Effector CD8-positive, alpha-beta T cell (primary cell): ENCODE results near the gene HCN1.

ENCODE experiments used
- DNase-seq: peaks from one replicate; lab custom pipeline; 2025; lab: John Stamatoyannopoulos, UW
- total RNA-seq, 4 experiments: gene quantifications; one replicate each; lab custom pipeline; 2026; lab: John Stamatoyannopoulos, UW

Gene HCN1
- 0 to 0.18 (median 0) reads per million in 4 experiments for total RNA-seq

DNA sequence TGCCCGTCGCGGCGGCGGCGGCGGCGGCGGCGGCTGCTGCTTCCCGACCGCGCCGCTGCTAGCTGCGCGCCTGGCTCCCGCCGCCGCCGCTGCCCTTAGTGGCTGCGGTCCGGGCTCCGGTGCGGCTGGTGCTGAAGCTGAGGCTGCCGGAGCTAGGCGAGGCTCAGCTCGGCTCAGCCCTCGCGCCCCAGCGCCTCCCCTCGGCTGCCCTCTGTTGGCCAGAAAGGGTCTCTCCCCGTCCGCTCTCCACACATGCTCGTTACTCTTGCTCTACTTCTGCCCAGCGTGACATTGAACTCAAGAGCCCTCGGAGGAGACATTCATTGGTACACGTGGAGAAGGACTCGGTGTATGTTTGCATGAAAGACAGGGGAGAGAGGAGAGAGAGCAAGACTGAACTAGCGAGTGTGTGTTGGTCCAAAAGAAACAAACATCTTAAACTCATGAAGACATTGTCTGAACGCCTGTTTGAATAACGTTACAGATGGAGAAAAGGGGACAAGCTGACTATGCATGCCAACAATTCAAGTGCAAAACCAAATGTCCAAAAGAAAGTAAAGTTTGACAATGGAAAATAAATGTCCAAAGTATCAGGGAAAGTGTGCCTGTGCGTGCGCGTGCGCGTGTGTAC lies at the start of gene HCN1:
HCN1 (minus strand) TSS at position 175 of the 631 bp plus-strand sequence.
- DNase-seq: no peak

DNA sequence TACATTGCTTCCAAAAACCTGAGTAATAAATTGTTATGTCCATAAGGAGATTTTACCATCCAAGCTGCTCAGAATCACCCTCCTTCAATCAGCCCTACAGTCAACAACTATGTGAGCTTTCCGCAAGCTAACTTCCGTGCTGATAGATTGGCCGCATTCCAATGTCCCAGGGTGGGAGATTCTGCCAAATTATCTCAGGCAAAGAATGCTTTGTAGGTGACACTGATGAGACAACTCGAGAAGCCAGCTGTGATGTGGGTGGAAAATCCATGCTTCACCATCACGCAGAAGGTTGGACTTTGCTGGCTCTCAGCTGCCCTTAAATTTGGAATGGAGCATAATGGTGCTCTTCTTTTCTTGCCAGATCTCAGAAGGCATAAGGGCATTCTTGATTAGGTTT lies 44.9 kb upstream of the HCN1 start:
- no peak for DNase-seq

DNA sequence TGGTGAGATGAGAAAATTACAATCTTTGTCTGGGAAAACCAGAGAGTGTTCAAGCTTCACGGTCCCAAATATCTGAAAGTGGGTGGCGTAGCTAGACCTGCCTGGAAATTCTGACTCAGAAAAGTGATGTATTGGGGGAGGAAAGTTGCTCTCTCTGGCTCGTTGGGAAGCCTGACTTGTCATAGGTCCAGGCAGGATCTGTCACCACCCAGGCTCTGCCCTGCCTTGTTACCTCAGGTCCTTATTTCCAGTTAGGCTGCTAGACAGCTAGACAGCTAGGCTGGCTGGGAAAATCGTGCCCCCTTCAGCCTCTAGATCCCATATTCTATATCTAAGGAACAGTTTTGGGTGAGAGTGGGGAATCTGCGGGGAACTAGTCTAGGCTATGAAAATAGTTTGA lies 41.0 kb upstream of the HCN1 start:
- DNase-seq: no peak

DNA sequence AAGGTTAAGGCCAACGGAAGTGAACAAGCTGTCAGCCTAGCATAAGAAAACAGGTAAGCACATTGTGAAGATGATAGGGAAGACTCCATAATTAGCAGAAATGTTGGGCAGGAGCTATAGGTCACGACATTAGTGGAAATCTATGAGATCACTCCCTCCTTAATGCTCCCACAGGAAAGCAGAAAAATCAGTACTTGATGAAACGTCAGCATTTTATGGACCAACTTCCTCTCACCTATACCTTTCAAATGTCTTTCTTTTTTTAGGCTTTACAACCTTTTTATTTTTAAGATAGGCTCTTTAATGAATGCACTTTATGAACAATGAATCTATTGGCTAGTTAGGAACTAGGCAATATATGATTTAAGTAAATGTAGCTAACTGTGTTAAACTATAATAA lies 29.4 kb upstream of the HCN1 start:
- no peak for DNase-seq

DNA sequence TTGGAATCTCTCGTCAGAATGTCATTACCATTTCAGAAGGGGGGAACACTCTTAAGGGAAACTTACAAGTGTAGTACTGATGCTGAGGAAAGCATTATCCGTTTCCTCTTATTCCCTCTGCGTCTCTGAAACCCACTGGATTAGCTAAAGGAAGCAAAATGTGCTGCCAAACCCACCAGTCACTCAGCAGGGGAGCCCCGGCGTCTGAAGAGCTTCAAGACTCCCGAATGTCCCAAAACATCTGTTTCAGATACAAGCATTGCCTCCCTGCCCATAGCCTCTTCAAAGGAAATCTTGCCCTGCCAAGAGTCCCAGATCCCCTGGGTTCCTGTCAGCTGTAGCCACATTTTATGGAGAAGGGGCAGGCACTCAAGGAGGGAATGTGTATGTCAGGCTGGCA lies 1.0 kb upstream of the HCN1 start:
- no peak for DNase-seq

DNA sequence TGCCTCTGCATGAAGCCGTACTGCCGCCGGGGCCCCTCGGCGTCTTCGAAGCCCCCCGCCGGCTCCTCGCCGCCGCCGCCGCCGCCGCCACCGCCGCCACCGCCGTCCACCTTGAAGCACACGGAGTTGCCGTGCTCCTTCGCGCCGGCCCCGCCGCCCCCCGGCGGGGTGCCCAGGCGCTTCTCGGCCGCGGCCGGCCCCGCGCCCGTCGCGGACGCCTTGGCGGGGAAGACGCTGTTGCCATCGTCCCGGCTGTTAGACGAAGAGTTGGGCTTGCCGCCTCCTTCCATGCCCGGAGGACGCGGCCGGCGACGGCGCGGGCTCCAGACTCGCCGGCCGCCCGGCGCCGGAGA lies 400 bp downstream of the HCN1 start:
- no peak for DNase-seq

DNA sequence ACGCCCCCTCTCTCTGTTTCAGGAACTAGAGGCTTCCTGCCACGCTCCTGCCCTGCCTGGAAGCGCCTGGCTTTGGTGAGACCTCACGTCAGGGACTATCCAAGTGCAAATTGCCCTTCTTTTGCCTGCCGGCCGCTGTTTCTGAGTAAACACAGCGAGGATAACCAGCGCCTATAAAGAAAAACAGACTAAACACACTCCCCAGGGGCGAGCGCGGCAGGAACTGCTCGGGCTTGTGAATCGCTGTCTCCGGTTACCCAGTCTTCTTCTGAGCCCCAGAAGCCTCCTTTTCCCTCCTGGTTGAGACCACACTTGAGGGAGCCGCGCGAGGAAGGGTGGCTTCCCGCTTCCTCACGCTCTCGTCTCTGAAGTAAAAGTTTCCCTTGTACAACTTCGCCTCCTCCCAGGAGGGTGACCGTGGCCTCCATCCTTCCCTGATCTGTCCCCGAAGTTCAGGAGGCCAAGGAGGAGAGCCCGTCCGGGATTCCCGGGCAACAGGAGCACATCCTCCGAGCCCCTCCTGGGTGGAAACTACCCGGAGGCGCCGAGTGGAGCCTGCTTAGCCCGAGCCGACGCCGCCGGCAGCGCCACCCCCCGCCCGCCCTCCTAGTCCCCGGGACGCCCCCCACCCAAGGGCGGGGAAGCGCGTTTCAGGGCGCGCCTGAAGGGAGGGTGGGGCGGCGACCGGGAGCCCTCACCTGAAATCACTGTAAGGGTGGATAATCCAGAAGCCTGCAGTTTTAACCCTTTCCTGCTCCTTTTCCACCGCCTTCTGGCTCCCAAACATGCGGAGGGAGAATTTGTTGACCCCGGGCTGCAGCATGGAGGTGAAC lies 993 bp downstream of the HCN1 start:
- no peak for DNase-seq

DNA sequence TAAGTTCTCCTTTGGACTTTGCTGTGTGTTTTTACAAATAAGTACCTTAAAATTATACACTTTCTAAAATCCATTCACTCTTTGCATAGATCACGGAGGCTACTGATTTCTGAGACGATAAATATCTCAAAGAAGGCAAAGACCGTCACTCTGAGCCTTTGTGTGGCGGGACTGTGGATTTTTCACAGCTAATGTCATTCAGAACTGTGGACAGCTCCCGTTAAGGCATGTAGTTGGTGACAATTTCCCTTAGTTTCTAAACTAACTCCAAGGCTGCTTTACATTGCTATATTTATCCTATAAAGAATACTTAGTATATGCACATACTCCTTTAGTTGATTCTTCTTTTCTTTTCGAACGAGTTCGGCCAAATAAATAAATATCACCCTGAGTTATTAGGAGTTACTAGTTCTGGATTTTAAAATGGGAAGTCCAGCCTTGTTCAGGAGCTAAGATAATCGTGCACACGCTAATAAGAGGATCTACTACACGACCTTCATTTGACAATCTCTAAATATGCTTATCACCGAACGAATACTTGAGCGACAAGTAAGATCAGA lies 1.8 kb downstream of the HCN1 start:
- DNase-seq: no peak

DNA sequence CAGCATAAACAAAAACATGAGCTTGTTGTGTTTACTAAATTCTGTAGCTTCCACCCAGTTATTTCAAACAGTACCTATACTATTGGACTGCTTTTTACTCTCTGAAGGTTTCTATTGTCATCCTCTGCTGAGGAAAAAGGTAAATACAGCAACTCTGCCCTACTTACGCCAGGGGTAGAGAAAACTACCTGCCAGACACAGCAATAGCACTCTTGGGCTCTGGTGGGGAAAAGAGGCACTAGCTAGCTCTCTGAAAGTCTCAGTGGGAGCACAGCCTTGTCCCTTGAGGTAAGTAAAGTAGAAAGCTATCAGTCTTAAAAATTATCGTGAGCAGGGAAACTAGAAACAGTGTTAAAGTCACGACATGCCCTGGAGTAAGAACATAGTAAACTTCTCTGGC lies 3.7 kb downstream of the HCN1 start:
- DNase-seq: no peak

DNA sequence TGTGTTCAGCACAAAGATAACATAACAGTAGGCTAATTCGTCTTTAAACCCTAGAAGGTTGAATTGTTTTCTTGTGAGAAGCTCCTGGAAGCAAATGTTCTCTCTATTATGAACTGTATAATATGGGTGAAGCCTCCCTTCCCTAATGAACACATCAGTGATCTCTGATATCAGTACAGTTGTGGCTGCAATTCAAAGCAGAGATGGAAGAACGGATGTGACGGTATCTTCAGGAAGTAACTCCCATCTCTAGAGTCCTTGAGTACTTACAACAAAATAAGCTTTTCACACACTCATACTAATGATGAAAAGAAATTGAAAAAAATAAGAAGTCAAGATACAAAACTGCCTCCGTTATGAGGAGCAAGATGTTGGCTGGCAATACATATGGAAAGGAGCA lies 4.5 kb downstream of the HCN1 start:
- DNase-seq: no peak

DNA sequence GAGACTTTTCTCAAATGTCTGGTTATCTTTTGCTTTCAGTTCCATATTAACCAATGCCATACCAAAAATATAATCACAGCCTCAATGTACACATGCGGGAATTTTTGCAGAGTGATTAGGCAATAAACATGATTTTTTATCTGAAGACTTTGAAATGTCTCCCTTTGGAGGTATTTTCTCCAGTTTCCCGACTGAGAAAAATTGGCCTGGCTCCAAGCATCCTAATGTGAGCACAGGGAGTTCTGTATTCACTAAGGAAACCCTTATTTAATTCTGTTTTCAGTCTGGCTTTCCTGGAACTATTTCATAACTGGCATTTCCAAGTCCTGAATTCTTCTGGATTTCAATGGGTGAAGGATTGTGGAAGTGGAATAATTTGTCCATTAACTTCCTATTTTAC lies 8.5 kb downstream of the HCN1 start:
- DNase-seq: no peak

DNA sequence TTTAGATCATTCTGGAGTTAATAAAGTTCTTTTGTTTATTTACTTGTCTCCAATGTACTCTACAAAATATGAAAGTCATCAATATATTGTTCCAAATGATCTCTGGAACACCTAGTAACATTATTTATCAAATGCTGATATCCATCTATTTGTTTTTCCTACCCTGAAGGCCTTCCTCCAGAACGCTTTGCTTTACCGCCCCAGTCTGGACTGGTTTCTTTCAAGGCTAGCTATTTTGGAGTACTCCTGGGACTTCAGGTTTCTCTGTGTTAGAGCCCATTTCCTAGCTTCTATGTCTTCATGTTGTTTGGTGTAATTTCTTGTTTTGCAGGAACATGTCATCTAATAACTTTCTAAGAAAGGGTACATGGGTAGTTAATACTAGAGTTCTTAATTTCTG lies 9.6 kb downstream of the HCN1 start:
- DNase-seq: no peak

DNA sequence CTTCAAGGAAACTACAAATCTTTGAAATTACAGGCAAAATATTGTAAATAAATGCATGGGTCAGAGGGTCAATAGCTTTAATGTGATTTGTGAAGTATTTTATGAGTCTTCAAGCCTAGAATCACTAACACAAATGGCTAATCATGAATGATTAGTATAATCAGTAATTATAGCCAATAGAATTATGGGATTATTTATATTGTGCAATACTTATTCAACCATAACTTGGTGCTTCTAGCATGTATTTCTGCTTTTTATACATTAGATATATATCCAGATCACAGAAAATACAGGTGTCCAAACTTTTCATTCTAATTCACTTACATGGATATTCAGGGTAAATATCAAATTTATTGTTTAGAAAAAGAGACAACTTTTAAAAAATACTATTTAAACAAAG lies 12.1 kb downstream of the HCN1 start:
- DNase-seq: no peak

DNA sequence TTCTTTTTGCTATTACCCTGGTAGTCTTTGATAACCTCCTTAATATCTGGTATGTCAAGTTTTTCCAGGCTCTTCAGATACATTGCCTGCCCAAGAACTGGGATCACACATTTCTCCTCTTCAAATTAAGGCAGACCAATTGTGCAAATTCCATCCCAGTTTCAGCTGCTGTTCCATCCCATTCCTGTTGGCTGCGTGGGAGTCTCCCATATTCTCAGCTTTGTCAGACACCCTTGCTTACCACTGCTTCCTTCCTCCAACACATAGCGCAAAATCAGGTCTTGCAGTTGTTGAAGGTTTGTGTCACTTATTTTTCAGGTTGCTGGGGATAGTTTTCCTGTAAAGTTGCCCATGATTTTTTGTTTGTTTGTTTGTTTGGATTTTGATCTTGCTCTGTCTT lies 15.2 kb downstream of the HCN1 start:
- no peak for DNase-seq

DNA sequence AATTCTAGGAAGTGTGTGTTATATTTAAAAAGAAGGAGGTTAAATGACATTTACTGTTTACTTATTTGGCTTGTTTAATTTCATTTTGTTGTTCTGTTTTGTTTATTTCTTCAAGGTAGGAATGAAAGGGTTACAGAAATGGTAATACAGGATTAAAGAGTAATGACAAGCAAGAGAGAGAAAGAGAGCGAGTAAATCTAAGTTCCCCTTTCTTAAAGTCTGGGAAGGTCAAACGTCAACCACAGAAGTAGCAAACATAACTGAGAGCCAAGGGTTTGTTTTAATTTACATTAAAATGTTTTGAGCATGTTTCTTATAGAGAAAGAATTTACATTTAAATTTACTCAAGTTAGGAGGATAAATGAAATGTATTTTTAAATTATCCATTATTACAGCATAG lies 18.7 kb downstream of the HCN1 start:
- DNase-seq: no peak

DNA sequence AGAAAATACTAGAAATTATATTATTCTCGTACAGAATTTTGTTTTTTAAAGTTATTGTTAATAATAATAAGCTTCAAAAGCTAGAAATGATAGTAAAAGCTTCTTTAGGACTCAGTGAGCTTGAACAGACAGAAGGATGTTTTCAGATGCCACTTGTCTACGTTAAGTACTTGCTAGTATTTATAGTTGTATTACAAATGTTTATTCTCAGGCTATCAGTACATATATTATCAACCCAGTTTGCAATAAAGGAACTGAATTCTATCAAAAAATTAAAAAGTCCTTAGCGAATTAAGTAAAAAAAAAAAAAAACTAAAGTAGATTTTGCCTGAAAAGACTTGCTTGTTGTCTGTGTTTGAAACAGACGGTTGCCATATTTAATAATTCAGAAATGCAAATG lies 23.9 kb downstream of the HCN1 start:
- DNase-seq: no peak

DNA sequence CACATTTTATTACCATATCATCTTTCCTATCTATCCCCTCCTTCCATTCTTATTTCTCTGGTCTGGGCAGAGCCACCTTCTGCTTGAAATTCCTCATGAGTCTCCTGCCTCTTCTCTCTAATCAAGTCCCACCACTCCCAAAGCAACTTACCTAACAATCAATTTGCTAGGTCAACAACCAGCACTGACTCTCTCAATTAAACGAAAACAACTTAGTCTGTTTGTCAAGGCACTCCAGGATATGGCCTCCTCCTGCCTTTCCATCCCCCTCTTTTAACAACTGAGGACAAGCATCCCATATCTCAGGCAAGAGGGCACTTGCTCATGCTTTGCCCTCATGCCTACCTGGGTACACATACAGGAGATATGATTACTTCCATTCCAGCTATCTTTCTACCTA lies 47.4 kb downstream of the HCN1 start:
- DNase-seq: no peak

DNA sequence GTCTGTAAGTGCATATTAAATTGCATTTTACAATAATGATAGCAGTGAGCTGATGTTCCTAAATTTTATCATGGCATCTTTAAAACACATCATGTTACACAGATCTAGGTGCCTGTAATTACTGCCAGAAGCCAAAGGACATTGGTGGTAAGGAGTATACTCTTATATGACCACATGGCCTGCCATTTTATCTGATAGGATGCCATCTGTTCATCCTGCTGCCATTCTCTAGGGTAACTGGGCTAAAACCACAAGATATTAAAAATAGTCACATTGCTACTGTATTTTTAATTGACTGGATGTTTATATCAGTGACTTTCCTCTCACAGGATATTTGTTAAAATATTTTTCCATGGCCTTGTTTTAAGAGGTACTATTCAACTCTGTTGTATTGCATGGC lies 53.1 kb downstream of the HCN1 start:
- DNase-seq: no peak

DNA sequence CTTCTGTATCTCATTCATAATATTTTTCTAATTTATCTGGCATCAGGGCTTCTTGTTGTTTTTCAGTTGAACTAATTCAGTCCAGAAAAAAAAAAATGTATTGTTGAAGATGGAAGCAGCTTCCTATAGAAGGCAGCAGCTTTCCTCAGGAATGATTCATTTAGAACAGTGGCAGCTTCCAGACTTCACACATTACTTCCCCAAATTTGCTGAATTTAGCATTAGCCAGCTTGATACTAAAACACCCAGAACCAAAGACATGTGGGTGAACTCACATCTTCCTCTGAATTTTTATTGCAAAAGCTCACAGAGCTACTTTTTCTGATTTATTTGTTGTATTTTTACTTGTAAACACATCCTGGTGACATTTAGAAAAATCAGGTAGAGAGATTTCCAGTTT lies 53.8 kb downstream of the HCN1 start:
- no peak for DNase-seq

DNA sequence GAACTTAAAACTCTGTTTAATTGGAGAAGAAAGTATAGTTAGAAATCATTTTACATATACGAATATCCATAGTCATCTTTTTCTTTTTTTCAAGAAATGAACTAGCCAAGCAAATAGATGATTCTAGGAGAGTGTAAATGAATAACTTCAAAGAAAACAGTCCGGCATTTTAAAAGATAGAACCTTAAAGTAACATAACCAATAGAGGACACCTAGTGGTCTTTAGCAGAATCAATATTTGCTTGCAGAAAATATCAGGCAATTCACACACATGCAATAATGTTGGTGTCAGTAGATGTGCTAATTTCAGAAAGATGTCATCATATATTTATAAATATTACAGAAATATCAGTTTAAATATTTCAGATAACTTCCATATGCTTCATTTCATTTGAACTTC lies 57.1 kb downstream of the HCN1 start:
- no peak for DNase-seq

DNA sequence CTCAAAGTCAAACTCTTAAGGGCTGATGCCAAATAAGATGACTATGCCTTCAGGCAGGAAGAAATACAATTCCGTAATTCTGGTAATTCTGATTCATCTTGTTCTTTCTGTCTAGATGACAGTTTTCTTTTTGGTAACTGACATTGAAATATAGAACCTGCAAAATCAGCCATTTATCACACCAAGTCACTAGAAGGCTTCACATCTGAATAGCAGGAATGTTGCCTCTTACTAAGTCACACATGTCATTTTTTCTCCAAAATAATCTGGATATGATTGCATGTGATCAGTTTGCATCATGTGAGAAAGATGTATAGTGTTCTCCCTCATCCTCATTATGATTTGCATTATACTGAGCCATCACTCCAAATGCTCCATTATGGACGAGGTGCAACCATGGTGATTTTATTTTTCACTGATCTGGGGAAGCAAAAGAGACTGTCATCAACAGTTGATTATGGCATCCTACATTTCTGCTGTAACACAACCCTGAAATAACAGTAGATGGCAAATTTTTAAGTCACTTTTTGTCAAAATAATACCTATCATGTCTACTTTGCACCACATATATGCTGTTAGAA lies 69.0 kb downstream of the HCN1 start:
- DNase-seq: no peak

DNA sequence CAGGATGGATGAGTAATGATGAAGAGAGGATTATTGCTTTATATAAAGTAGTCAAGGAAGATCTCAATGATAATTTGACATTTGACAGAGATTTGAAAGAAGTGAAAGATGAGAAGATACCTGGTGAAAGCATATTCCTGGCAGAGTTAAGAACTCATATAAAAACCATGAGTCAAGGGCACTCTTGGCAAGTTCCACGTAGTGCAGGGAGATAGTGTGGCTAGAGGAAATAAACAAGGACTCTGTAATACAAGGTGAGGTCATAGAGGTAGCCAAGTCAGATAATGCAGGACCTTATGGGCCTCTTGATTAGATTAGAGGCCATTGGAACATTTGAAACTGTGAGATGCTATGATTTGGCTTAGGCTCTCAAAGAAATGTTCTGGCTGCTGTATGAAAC lies 72.3 kb downstream of the HCN1 start:
- no peak for DNase-seq

DNA sequence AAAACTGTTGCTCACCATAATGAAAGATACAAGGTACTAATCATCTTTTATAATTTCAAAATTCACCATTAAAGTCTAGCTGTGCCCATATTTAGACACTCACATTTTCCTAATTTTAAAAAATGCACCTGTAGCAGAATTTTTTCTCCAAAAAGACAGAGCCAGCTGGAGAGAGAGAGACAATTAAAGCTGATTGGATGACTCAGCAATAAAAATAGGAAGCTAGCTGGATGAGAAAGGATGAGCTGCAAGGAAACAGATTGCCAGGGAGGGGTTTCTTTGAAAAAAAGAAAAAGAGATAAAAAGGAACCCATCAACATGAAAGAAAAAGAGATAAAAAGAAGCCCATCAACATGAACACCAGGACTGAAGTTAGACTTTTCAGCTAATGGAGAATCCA lies 73.8 kb downstream of the HCN1 start:
- no peak for DNase-seq
